Activated CD4-positive, alpha-beta T cell treated with anti-CD3 and anti-CD28 coated beads, Interleukin-2, amount 10 ng/mL, durations not matched to agents 7 days and 5 days (primary cell): ENCODE results near the gene KRT32. TPM values are rescaled to one million over a fixed set of nuclear protein-coding genes. Genes with fewer than 3 reads are reported as not detected.

Source experiments
- CTCF ChIA-PET: fragments of 350-600 bp; sonication (Branson Sonifier 250); formaldehyde crosslinking; loops from one replicate; lab custom pipeline; 2021; ENCODE audit warnings: antibody characterized with exemption; lab: Charles Lee
- POLR2A ChIA-PET: fragments of 350-600 bp; sonication (Branson Sonifier 250); formaldehyde crosslinking; loops from one replicate; lab custom pipeline; 2021; ENCODE audit warnings: antibody characterized with exemption; lab: Charles Lee
- DNase-seq: peaks from one replicate; pipeline ENCODE4 v3.0.0-alpha.2; 2020
- H3K27ac Mint-ChIP-seq: one replicate; pipeline ENCODE4 v1.8.0; 2021; ENCODE audit warnings: mild to moderate bottlenecking, moderate library complexity, mixed read lengths
- H3K27me3 Mint-ChIP-seq: one replicate; pipeline ENCODE4 v1.8.0; 2021; ENCODE audit warnings: mixed read lengths
- H3K36me3 Mint-ChIP-seq: one replicate; pipeline ENCODE4 v1.8.0; 2021; ENCODE audit warnings: low read depth, mixed read lengths
- H3K4me1 Mint-ChIP-seq: one replicate; pipeline ENCODE4 v1.8.0; 2021; ENCODE audit warnings: mixed read lengths
- H3K4me3 Mint-ChIP-seq: one replicate; pipeline ENCODE4 v1.8.0; 2021; ENCODE audit warnings: mild to moderate bottlenecking, moderate library complexity, mixed read lengths
- H3K9me3 Mint-ChIP-seq: one replicate; pipeline ENCODE4 v1.8.0; 2021; ENCODE audit warnings: mixed read lengths
- total RNA-seq, 2 experiments: library from RNA; stranded (reverse); gene quantifications; one replicate each; pipeline ENCODE4 v1.2.3, GENCODE V29; 2021

Gene KRT32
- total RNA-seq, 2 experiments from 2014 or later: not detected

DNA sequence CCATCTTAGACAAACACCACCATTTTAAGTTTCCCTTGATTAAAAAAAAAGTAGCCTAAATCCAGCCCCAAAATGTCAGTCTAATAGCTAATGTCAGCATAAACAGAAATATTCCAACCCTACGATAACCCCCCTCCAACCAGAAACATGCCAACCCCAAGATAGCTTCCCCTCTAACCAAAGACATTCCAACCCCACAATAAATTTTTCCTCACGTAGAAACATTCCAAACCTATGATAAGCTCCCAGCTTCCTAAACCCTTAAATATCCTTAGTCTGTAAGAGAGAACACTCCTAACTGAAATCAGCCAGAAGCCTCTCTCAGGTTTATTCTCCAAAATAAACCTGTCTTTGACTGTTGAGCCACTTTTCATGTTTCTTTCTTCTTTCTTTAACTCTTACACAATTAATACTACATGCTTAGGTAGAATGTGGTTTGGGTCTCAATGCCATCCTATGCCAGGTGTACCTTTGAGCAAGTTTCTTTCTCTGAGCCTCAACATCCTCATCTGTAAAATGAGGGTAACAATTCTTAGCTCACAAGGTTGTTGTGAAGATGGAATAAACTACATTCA lies 15.9 kb downstream of the KRT32 start:
- ChIA-PET CTCF (interaction anchor here (1.2 kb wide), 1 partner anchor 16 kb away, joined by 5 read pairs; the partner anchor contains the start of gene KRT32), POLR2A (no interaction called here)
- H3K9me3 Mint-ChIP-seq: no peaks in the 10 kb centered on the region
- H3K36me3 Mint-ChIP-seq: no peaks in the 10 kb centered on the region
- H3K4me3 Mint-ChIP-seq: no peak overlapping the region
- no peaks in the 10 kb centered on the region for H3K4me1 Mint-ChIP-seq
- no peak for DNase-seq
- H3K27me3 Mint-ChIP-seq: peaks cover 12% of the 10 kb centered on the region
- no peak overlapping the region for H3K27ac Mint-ChIP-seq

DNA sequence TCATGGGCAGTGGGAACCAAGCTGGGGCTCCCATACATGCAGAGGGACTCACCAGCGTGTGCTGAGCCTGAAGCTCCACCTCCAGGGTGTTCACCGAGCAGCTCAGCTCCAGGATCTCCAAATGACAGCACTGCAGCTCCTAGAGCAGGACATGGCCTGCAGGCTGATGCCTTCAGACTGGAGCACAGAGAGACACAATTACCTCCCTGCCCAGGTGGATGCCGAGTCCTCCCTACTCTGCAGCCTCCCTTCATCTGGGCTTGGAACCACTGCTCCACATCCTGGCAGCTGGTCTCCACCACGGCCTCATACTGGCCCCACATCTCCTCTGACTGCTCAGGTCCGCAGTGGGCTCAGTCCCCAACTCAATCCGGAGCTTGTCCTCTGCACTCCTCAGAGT lies 18.2 kb downstream of the KRT32 start:
- no peaks in the 10 kb centered on the region for H3K4me1 Mint-ChIP-seq
- no peak for DNase-seq
- H3K9me3 Mint-ChIP-seq: no peaks in the 10 kb centered on the region
- peaks cover 13% of the 10 kb centered on the region for H3K27me3 Mint-ChIP-seq
- ChIA-PET POLR2A (no interaction called here), CTCF (interaction anchor here (0.8 to 1.5 kb wide), 4 partner anchors 9 to 100 kb away, joined by 3 to 4 read pairs (median 4); no protein-coding TSS in a partner anchor)
- H3K36me3 Mint-ChIP-seq: no peaks in the 10 kb centered on the region
- H3K4me3 Mint-ChIP-seq: no peak overlapping the region
- no peak overlapping the region for H3K27ac Mint-ChIP-seq

DNA sequence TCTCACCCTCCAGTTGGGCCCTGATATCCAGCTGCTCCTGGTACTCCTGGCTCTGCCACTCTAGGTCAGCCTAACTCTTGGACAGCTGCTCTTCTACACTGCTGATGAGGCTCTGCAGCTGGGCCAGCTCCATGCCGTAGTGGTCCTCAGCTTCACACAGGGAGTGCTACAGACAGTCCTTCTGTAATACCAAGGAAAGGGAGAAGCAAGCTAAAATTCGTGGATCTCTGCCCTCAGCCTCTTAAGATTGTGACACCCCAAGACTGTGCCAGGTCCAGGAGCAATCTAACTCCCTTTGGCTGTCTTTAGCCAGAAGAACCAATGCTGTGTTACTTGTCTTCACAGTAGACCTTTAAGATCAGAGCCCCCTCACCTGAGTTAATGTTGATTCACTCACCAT lies 18.7 kb downstream of the KRT32 start:
- ChIA-PET POLR2A (no interaction called here), CTCF (interaction anchor here (0.8 to 1.5 kb wide), 4 partner anchors 10 to 101 kb away, joined by 3 to 4 read pairs (median 4); no protein-coding TSS in a partner anchor)
- Mint-ChIP-seq H3K4me1 (no peaks in the 10 kb centered on the region), H3K27ac (no peak overlapping the region), H3K36me3 (no peaks in the 10 kb centered on the region), H3K27me3 (peaks cover 15% of the 10 kb centered on the region), H3K9me3 (no peaks in the 10 kb centered on the region), H3K4me3 (no peak overlapping the region)
- no peak for DNase-seq

GRCh38 chr17:41446806-41447205 lies 20.4 kb downstream of the KRT32 start:
- ChIA-PET POLR2A (no interaction called here), CTCF (no interaction called here)
- no peak for DNase-seq
- Mint-ChIP-seq H3K36me3 (no peaks in the 10 kb centered on the region), H3K4me1 (no peaks in the 10 kb centered on the region), H3K9me3 (no peaks in the 10 kb centered on the region), H3K4me3 (no peak overlapping the region), H3K27ac (no peak overlapping the region), H3K27me3 (peaks cover 22% of the 10 kb centered on the region)

DNA sequence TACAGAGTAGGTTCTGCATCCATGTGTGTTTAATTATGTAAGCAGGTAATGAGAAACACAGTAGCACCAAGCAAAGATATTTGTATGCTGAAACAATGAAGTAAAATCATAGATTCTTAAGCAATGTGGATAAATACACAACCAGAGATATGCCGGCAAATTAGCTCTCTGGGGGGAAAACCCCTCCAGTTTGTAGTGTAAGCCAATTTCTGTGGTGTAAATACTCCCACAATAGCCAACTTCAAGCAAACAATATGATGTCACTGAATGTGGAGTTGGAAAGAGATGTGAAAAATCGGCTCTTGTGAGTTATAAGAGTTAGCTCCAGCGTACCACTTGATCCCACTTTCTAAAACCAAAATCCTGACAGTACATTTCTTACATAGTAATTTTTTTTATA lies 22.5 kb downstream of the KRT32 start:
- Mint-ChIP-seq H3K4me3 (no peak overlapping the region), H3K9me3 (no peaks in the 10 kb centered on the region), H3K27me3 (peaks cover 20% of the 10 kb centered on the region), H3K27ac (no peak overlapping the region), H3K36me3 (no peaks in the 10 kb centered on the region), H3K4me1 (no peaks in the 10 kb centered on the region)
- ChIA-PET POLR2A (no interaction called here), CTCF (interaction anchor here (1.4 kb wide), 1 partner anchor 10 kb away, joined by 3 read pairs; no protein-coding TSS in a partner anchor)
- DNase-seq: no peak

- H3K4me1 Mint-ChIP-seq: no peaks in the 10 kb centered on the region
- no peak overlapping the region for H3K4me3 Mint-ChIP-seq
- peaks cover 20% of the 10 kb centered on the region for H3K27me3 Mint-ChIP-seq
- H3K36me3 Mint-ChIP-seq: no peaks in the 10 kb centered on the region
- no peak overlapping the region for H3K27ac Mint-ChIP-seq
- ChIA-PET CTCF (no interaction called here), POLR2A (interaction anchor here (0.6 kb wide), 1 partner anchor 96 kb away, joined by 3 read pairs; no protein-coding TSS in a partner anchor)
- DNase-seq: no peak
- no peaks in the 10 kb centered on the region for H3K9me3 Mint-ChIP-seq
Observed at GRCh38 chr17:41444186-41444585, 23.0 kb downstream of the KRT32 start.

GRCh38 chr17:41442739-41443138 lies 24.4 kb downstream of the KRT32 start:
- Mint-ChIP-seq H3K27me3 (peaks cover 20% of the 10 kb centered on the region), H3K9me3 (no peaks in the 10 kb centered on the region), H3K36me3 (no peaks in the 10 kb centered on the region), H3K27ac (no peak overlapping the region), H3K4me3 (no peak overlapping the region), H3K4me1 (no peaks in the 10 kb centered on the region)
- no peak for DNase-seq
- CTCF ChIA-PET: no interaction called here
- POLR2A ChIA-PET: no interaction called here

GRCh38 chr17:41440531-41441033 lies 26.6 kb downstream of the KRT32 start, which contains the start of gene KRT38:
TSS of gene KRT38 (minus strand) at chr17:41440983. CDS start at chr17:41440921, 62 bp downstream.
- H3K36me3 Mint-ChIP-seq: no peaks in the 10 kb centered on the region
- POLR2A ChIA-PET: no interaction called here
- H3K27me3 Mint-ChIP-seq: peaks cover 20% of the 10 kb centered on the region
- H3K4me3 Mint-ChIP-seq: no peak within 1 kb of the TSS
- no peaks in the 10 kb centered on the region for H3K9me3 Mint-ChIP-seq
- DNase-seq: no peak
- CTCF ChIA-PET: no interaction called here
- no peak within 1 kb of the TSS for H3K27ac Mint-ChIP-seq
- H3K4me1 Mint-ChIP-seq: no peaks in the 10 kb centered on the region

GRCh38 chr17:41439375-41439774 lies 27.8 kb downstream of the KRT32 start:
- H3K27ac Mint-ChIP-seq: no peak overlapping the region
- no peak overlapping the region for H3K4me3 Mint-ChIP-seq
- DNase-seq: no peak
- no peaks in the 10 kb centered on the region for H3K36me3 Mint-ChIP-seq
- ChIA-PET CTCF (no interaction called here), POLR2A (no interaction called here)
- no peaks in the 10 kb centered on the region for H3K9me3 Mint-ChIP-seq
- peaks cover 19% of the 10 kb centered on the region for H3K27me3 Mint-ChIP-seq
- H3K4me1 Mint-ChIP-seq: no peaks in the 10 kb centered on the region

GRCh38 chr17:41437769-41438168 lies 29.4 kb downstream of the KRT32 start:
- H3K9me3 Mint-ChIP-seq: no peaks in the 10 kb centered on the region

DNA sequence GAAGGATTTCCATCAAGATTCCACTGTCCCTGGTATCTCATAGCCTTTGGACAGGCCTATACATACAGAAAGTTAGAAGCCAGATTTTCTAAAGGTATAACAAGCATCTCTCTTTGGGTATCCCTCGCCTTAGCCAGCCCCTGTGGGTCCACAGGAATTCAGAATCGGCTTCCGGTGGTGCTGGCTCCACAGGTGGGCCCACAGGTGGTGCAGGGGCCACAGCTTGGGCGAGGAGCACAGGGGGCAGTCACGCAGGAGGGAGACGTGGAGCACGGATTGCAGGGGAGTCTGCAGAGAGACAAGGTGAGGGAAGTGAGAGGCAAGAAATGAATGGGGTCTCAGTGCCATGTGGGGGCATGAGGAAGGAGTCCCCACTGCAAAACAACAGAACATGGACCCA lies 29.9 kb downstream of the KRT32 start:
- no peak for DNase-seq
- Mint-ChIP-seq H3K27me3 (peaks cover 10% of the 10 kb centered on the region), H3K4me1 (no peaks in the 10 kb centered on the region), H3K36me3 (no peaks in the 10 kb centered on the region), H3K9me3 (no peaks in the 10 kb centered on the region), H3K27ac (no peak overlapping the region), H3K4me3 (no peak overlapping the region)
- CTCF ChIA-PET: interaction anchor here (0.6 to 1.1 kb wide), 2 partner anchors 33 to 566 kb away, joined by 3 to 5 read pairs; no protein-coding TSS in a partner anchor
- POLR2A ChIA-PET: no interaction called here

More at GRCh38 chr17:41437769-41438168, 29.4 kb downstream of the KRT32 start:
- no peak for DNase-seq
- Mint-ChIP-seq H3K27ac (no peak overlapping the region), H3K36me3 (no peaks in the 10 kb centered on the region), H3K4me1 (no peaks in the 10 kb centered on the region), H3K27me3 (peaks cover 16% of the 10 kb centered on the region), H3K4me3 (no peak overlapping the region)
- ChIA-PET POLR2A (no interaction called here), CTCF (no interaction called here)

- no peak overlapping the region for H3K4me3 Mint-ChIP-seq
- H3K36me3 Mint-ChIP-seq: no peaks in the 10 kb centered on the region
- no peaks in the 10 kb centered on the region for H3K9me3 Mint-ChIP-seq
- peaks cover 5% of the 10 kb centered on the region for H3K27me3 Mint-ChIP-seq
- ChIA-PET CTCF (interaction anchor here (0.7 kb wide), 1 partner anchor 95 kb away, joined by 3 read pairs; no protein-coding TSS in a partner anchor), POLR2A (no interaction called here)
- H3K27ac Mint-ChIP-seq: no peak overlapping the region
- DNase-seq: no peak
- no peaks in the 10 kb centered on the region for H3K4me1 Mint-ChIP-seq
Observed at GRCh38 chr17:41434415-41434814, 32.8 kb downstream of the KRT32 start.

DNA sequence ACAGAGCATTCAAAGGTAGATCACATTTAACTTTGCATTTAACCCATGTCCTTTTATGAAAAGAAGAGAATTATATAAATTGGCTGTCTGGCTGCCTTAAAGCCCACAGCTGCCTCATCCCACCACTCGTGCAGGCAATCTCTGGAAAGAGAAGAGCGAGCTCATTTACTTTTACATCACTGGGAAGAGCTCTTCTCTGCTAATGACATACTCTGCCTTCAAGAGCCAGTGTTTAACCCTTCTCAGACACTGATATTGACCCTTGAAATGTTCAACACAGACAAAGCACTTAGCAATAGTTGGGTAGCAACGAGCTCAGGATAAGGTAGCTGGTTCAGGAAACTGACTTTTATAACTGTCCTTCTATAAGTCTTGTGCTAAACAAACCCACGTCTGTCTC lies 33.2 kb downstream of the KRT32 start:
- POLR2A ChIA-PET: no interaction called here
- no peak for DNase-seq
- Mint-ChIP-seq H3K27ac (no peak overlapping the region), H3K4me3 (no peak overlapping the region), H3K9me3 (no peaks in the 10 kb centered on the region), H3K27me3 (peaks cover 5% of the 10 kb centered on the region), H3K36me3 (no peaks in the 10 kb centered on the region), H3K4me1 (no peaks in the 10 kb centered on the region)
- CTCF ChIA-PET: interaction anchor here (0.7 kb wide), 1 partner anchor 94 kb away, joined by 3 read pairs; no protein-coding TSS in a partner anchor
